GM18505 (cell line): ENCODE results near the gene ZNF610.

Experiments used
- ATAC-seq: cut with Tn5 transposase; IDR thresholded peaks from one replicate; pipeline ENCODE4 v1.9.1; 2021; ENCODE audit not compliant: unreplicated experiment
- POLR2A ChIP-seq: IDR thresholded peaks from 4 replicates; pipeline ENCODE4 v1.6.1; 2011; ENCODE audit warnings: borderline replicate concordance; ENCODE audit not compliant: insufficient read depth, insufficient read length; ENCODE audit errors: extremely low read depth

ZNF610 gene

DNA sequence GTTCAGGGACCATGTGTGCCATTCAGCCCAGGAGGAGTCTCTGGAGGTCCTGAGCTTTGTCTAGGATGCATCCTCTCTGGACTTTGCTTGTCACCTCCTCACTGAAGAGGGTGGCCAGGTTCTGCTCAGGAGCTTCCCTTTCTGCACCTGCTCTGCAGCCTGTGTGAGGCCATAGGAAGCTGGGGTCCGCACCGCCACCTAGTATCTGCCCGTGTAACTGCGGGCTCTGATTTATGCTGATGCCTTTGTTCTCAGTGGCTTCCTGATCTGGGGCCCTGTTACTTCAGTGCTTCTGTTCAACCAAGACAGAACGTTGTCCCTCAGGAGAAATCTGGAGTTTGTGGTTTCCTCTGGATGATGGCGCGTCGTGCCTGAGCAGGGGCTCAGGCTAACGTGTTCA lies 15.5 kb downstream of the ZNF610 start:
- no peak for TF ChIP-seq POLR2A
- ATAC-seq, result no peak

DNA sequence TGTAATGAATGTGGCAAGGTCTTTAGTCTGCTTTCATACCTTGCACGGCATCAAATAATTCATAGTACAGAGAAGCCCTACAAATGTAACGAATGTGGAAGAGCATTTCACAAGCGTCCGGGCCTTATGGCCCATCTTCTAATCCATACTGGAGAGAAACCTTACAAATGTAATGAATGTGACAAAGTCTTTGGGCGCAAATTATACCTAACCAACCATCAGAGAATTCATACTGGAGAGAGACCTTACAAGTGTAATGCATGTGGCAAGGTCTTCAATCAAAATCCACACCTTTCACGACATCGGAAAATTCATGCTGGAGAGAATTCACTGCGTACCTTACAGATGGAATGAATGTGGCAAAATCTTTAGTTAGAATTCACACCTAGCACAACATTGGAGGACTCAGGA lies 30.4 kb downstream of the ZNF610 start:
- TF ChIP-seq POLR2A, result no peak
- no peak for ATAC-seq

DNA sequence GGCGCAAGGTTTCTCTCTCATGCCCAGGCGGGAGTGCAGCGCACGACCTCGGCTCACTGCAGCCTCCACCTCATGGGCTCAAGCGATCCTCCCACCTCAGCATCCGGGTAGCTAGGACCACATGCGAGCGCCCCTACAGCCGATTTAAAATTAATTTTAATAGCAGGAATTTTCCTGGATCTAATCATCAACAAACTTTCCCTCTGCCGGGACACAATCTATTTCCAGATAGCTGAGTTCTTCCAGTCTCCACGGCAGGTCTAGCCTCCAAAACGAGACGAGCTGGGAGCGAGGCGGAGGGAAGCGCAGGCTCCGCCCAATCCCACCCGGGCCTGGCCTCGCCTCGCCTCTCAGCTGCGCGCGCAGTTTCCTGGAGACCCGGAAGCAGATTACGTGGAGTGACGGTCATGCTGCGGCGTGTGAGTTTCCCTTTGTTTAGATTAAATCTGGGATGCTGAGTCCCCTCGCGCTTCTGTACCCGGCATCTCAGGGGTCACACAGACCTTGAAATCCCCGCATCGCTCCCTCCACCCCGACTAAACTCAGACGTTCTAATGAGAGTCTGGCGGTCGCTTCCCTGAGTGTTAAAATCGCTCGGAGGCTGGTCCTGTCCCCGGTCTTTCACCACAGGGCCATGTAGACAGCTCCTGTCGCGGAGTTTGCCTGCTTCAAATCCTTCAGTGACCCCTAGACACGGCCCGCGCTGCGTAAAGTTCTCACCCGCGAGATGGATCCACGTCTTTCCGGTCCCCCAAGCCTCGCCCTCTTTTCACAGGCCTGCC lies 33.7 kb downstream of the ZNF610 start, which contains the start of gene ZNF880:
Gene ZNF880 (plus strand): TSS at position 365 of the 782 bp plus-strand sequence. CDS start 43 bp downstream, at position 408.
- ATAC-seq, result peak; percentile 73
- TF ChIP-seq POLR2A, result peak; percentile 75

DNA sequence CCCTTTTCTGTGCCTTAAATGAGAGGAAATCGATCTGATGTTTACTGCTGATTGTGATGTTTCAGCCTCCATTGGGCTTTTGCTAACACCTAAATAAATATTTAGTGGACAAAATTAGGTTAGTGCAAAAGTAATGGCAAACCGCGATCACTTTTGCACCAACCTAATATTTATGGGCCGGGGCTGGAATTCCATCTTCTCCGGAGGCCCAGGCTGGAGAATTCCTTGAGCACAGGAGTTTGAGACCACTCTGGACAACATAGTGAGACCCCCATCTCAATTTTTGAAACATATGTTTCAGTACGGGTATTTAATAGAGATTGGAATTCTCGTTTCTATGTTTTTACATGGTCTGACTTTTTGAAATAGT lies 34.3 kb downstream of the ZNF610 start:
- TF ChIP-seq POLR2A, result no peak
- ATAC-seq, result no peak

DNA sequence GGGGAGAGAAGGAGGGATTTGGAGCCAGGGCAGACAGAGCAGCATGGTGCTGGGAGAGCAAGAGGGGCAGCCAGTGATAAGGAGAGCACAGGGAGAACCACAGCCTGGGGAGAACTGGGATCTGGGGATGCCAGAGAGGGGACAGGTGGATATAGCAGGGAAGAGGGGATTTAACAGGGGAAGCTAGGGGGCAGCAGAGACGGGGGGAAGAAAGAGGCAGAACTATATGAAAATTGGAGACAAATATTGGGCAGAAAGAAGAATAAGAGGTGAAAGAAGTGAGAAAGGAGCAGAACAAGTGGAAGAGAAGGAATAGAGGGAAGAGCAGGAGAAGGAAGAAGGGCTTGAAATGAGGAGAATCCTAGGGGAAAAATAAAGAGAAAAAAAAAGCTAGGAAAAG lies 55.1 kb downstream of the ZNF610 start:
- TF ChIP-seq POLR2A, result no peak
- no peak for ATAC-seq

DNA sequence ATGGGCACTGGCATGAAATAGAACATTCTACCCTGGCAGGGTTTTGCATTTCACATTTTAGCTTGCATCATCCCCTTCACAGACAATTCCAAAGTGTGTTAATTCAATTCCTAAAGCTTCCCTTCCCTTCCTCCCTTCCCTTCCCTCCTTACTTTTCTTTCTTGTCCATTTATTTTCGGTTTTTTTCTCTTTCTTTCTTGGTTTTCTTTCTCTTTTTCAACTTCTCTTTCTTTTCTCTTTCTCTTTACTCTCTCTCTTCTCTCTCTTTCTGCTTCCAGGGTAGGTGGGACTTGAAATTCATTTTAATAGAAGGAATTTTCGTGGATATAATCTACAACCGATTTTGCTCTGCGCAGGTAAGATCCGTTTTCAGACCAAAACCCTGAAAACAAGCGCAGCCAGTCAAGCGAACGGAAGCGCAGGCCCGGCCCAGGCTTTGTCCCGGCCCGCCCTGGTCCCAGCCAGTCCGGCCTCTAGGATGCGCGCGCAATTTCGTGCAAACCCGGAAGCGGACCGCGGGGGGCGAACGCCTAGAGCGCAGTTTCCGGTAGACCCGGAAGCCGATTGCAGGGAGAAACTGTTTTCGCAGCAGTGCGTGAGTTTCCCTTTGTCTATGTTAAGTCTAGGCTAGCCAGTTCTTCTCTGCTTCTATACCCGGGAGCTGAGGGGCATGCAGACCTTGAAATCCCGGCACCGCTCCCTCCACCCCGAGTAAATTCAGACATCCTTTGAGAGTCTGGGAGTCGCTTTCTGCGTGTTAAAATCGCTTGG lies 61.5 kb downstream of the ZNF610 start, which contains the start of gene ZNF528:
Gene ZNF528 (plus strand): TSS at position 540 of the 771 bp plus-strand sequence. CDS start 4,165 bp downstream, outside the sequence.
- no peak for ATAC-seq
- peak; percentile 57 for TF ChIP-seq POLR2A

DNA sequence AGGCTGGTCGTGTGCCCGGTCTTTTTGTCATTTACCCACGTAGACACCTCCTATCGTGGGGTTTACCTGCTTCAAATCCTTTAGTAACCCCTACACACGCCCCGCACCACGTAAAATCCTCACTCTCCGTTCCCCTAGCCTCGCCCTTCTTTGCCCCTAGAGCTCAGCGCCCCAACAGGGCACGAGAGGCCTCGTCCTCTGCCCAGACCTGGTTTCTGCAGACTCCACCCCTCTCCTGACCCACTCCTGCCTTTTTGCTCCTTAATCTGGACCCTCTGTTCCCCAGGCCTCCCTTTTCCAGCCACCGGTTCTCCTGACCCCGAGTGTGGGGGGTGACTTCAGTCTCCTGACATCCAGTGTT lies 62.0 kb downstream of the ZNF610 start:
- ATAC-seq, result no peak
- no peak for TF ChIP-seq POLR2A

DNA sequence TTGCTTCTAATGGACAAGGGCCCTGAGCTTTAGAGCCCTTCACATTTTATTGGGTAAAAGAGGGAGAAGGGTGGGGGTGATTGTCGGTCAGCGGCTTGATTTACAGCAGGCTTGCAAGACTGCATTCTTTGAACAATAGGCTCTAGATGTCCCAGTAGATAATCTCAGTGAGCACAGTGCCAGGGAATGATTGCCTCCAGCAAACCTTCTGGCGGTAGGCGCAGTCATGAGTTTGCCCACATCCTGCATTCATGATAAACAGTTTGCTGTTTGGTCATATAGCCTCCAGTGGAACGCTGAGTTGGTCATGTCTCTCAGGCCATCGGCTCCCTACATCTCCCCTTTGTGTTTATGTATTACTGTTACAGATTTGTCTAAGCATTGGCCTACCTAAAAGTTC lies 74.2 kb downstream of the ZNF610 start:
- no peak for TF ChIP-seq POLR2A
- ATAC-seq, result no peak

DNA sequence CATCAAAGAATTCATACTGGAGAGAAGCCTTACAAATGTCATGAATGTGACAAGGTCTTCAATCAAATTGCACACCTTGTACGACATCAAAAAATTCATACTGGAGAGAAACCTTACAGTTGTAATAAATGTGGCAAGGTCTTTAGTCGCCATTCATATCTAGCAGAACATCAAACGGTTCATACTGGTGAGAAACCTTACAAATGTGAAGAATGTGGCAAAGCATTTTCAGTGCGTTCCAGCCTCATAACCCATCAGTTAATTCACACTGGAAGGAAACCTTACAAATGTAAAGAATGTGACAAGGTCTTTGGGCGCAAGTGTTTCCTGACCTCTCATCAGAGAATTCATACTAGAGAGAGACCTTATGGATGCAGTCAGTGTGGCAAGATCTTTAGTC lies 79.7 kb downstream of the ZNF610 start:
- ATAC-seq, result no peak
- TF ChIP-seq POLR2A, result no peak
